ENCODE results near the gene NOS3. TPM values are rescaled to one million over a fixed set of nuclear protein-coding genes. Genes with fewer than 3 reads are reported as not detected.

NOS3 gene
- total RNA-seq, 4 donors from 2014 or later, result 1.4 to 3.2 (median 2.2) TPM

DNA sequence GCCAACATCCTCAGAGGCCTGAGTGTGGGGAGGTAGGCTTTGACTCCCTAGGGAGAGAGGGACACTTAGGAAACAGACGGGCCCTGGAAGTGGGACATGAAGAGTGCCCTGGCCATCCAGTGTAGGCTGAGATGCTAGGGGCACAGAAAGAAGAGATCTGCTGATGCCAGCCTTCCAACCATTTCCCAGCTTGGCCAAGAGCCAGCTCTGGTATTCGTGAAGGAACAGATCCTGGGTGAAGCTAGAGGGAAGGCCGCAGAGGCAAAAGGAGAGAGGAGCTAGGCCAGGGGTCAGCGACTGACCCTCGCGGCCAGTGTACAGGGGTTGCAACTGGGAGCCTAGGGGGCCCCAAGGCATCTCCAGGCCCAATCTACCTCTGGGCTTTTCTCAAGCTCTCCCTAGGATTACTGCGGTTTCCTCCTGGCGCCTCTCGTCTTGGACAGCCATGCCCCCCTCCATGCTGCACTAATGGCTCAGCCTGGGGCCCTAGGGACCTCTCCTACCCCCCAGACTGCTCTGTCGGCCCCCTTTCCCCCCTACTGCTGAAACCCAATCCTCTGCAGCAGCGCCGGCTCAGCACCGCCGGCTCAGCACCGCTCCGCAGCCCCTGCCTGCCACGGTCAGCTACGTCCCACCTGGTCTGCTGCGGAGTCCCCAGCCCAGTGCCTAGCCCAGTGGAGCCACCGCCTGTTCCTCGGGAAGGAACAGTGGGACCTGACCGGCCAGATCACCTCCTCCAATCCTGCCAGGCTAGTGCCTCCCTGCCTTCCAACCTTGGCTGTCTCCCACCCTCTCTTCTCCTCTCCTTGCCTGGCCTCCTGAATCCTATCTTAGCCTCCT, 57.4 kb downstream of the NOS3 start, which contains the start of gene ASIC3:
TSS of gene ASIC3 (plus strand) at position 556 of the 840 bp plus-strand sequence. CDS start 355 bp downstream, outside the sequence.
- Histone ChIP-seq H3K4me3 (no peak within 1 kb of the TSS), H3K36me3 (peaks cover 0 to 29% (median 0%) of the 10 kb centered on the region in 3 donors), H3K27me3 (peaks cover 0 to 19% (median 0%) of the 10 kb centered on the region in 4 donors), H3K9me3 (no peaks in the 10 kb centered on the region), H3K27ac (no peak within 1 kb of the TSS), H3K4me1 (peaks cover 10 to 24% (median 11%) of the 10 kb centered on the region in 3 donors)
- TF ChIP-seq POLR2A (IDR thresholded peaks at IDR 0.05), result no peak
- TF ChIP-seq, protein P1, sequence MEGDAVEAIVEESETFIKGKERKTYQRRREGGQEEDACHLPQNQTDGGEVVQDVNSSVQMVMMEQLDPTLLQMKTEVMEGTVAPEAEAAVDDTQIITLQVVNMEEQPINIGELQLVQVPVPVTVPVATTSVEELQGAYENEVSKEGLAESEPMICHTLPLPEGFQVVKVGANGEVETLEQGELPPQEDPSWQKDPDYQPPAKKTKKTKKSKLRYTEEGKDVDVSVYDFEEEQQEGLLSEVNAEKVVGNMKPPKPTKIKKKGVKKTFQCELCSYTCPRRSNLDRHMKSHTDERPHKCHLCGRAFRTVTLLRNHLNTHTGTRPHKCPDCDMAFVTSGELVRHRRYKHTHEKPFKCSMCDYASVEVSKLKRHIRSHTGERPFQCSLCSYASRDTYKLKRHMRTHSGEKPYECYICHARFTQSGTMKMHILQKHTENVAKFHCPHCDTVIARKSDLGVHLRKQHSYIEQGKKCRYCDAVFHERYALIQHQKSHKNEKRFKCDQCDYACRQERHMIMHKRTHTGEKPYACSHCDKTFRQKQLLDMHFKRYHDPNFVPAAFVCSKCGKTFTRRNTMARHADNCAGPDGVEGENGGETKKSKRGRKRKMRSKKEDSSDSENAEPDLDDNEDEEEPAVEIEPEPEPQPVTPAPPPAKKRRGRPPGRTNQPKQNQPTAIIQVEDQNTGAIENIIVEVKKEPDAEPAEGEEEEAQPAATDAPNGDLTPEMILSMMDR (IDR thresholded peaks at IDR 0.05), result no peak
- 76 to 79% methylated on average over 15 to 22 of the region's 22 CpGs for WGBS, 2 donors
- intact Hi-C loops (cut with DNase I), result no loop called here
- DNase-seq, result no peak

- peaks cover 0 to 31% (median 0%) of the 10 kb centered on the region in 3 donors for H3K36me3 ChIP-seq
- peaks cover 0 to 19% (median 0%) of the 10 kb centered on the region in 4 donors for H3K27me3 ChIP-seq
- TF ChIP-seq, protein P1 (IDR thresholded peaks at IDR 0.05), result no peak
- no peak for TF ChIP-seq POLR2A (IDR thresholded peaks at IDR 0.05)
- WGBS, 2 donors, result 87 to 93% methylated on average over 18 of the region's 38 CpGs
- H3K9me3 ChIP-seq, result no peaks in the 10 kb centered on the region
- peaks cover 10 to 24% (median 11%) of the 10 kb centered on the region in 3 donors for H3K4me1 ChIP-seq
- intact Hi-C loops (cut with DNase I), result no loop called here
- no peak for DNase-seq
- no peak overlapping the region for H3K4me3 ChIP-seq
- H3K27ac ChIP-seq, result no peak overlapping the region
Observed at GRCh38 chr7:151048911-151049463, 58.2 kb downstream of the NOS3 start.

- intact Hi-C loops (cut with DNase I), result no loop called here
- peak overlapping the region in 2 of 4 donors; percentile 5 to 41 for H3K4me3 ChIP-seq
Observed at GRCh38 chr7:151051108-151051507, 60.3 kb downstream of the NOS3 start.

DNA sequence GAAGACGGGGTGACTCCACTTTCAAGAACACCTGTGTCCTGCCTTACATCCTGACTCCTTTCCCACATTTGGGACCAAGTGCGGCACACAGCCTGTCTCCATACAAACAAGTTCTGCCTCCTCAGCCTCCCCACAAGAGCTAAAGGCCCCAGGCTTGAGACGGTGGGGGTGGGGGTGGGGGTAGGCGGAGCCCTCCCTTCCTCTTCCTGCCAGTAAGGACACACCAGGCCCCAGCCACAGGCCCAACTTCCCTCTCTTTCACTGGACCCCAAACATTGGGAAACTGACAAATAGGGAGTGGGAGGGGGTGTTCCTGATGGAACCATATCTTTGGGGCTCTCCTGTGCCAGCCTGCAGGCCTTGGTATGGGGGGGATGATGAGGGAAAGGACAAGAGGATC, 62.3 kb downstream of the NOS3 start:
- Histone ChIP-seq H3K4me3 (no peak overlapping the region), H3K4me1 (peaks cover 14 to 24% (median 23%) of the 10 kb centered on the region in 3 donors), H3K9me3 (no peaks in the 10 kb centered on the region), H3K27ac (no peak overlapping the region), H3K36me3 (peaks cover 0 to 16% (median 0%) of the 10 kb centered on the region in 3 donors), H3K27me3 (peaks cover 0 to 19% (median 0%) of the 10 kb centered on the region in 4 donors)
- intact Hi-C loops (cut with DNase I), result no loop called here
- TF ChIP-seq POLR2A (IDR thresholded peaks at IDR 0.05), result no peak
- TF ChIP-seq, protein P1 (IDR thresholded peaks at IDR 0.05), result no peak
- DNase-seq, result no peak
- 81 to 90% methylated on average over 2 of the region's 4 CpGs for WGBS, 2 donors

More at GRCh38 chr7:151051108-151051507, 60.3 kb downstream of the NOS3 start:
- H3K4me1 ChIP-seq, result peaks cover 10 to 24% (median 11%) of the 10 kb centered on the region in 3 donors
- no peak overlapping the region for H3K27ac ChIP-seq
- H3K9me3 ChIP-seq, result no peaks in the 10 kb centered on the region
- peaks cover 0 to 19% (median 0%) of the 10 kb centered on the region in 4 donors for H3K27me3 ChIP-seq
- DNase-seq, result no peak
- TF ChIP-seq, protein P1 (IDR thresholded peaks at IDR 0.05), result no peak
- TF ChIP-seq POLR2A (IDR thresholded peaks at IDR 0.05), result no peak
- 0 to 38% methylated on average over 3 to 10 of the region's 50 CpGs for WGBS, 2 donors
- H3K36me3 ChIP-seq, result peaks cover 0 to 17% (median 0%) of the 10 kb centered on the region in 3 donors

DNA sequence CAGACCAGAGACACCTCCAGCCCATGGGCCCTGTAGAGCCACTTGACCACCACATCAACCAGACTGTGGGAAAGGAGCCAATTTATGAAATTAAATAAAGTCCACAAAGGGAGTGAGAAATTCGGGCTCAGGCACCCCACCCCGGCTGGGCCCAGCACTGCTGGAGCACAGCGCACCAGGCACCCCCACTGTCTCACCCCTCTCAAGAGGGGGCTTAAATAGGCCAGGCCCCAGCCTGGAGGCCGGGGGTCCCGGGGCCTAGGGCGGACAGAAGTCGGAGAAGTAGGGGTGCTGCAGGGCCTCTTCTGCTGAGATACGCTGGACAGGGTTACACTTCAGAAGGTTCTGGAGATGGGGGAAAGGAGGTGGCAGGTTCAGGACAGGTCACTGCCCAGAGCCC, 62.9 kb downstream of the NOS3 start:
- peaks cover 0 to 16% (median 0%) of the 10 kb centered on the region in 3 donors for H3K36me3 ChIP-seq
- peaks cover 0 to 19% (median 0%) of the 10 kb centered on the region in 4 donors for H3K27me3 ChIP-seq
- intact Hi-C loops (cut with DNase I), result no loop called here
- H3K27ac ChIP-seq, result no peak overlapping the region
- H3K4me3 ChIP-seq, result no peak overlapping the region
- H3K4me1 ChIP-seq, result peaks cover 18 to 30% (median 29%) of the 10 kb centered on the region in 3 donors
- 88 to 89% methylated on average over 5 to 8 of the region's 8 CpGs for WGBS, 2 donors
- no peak for DNase-seq
- TF ChIP-seq, protein P1 (IDR thresholded peaks at IDR 0.05), result no peak
- no peak for TF ChIP-seq POLR2A (IDR thresholded peaks at IDR 0.05)
- H3K9me3 ChIP-seq, result no peaks in the 10 kb centered on the region

Data from esophagus squamous epithelium (tissue), 5 donors.